HG03442 (cell line): Measurements from ENCODE around the gene SERPINB6.
"Not testable (repeated sequence)": the region's sequence is repeated elsewhere in the genome, so short reads cannot be mapped to it uniquely, and the experiment has no call there.

Experiments used
- ATAC-seq: cut with Tn5 transposase; IDR thresholded peaks from one replicate; pipeline ENCODE4 v1.9.1; 2021; ENCODE audit warnings: mild to moderate bottlenecking, moderate library complexity; ENCODE audit not compliant: unreplicated experiment

SERPINB6 gene

GRCh38 chr6:2971420-2972218, at the start of gene SERPINB6:
Gene SERPINB6, minus strand, starts transcription at chr6:2971567. Its CDS starts 12,235 bp downstream, at chr6:2959332.
- ATAC-seq: no peak

- no peak for ATAC-seq
These were observed 48.5 kb upstream of the SERPINB6 start for GRCh38 chr6:3019749-3020320.

- ATAC-seq: no peak
These were observed 47.7 kb upstream of the SERPINB6 start for GRCh38 chr6:3019065-3019464.

- no peak for ATAC-seq
These were observed 45.9 kb upstream of the SERPINB6 start for GRCh38 chr6:3017304-3017703.

GRCh38 chr6:3016473-3017280, 45.3 kb upstream of the SERPINB6 start:
- ATAC-seq: no peak

GRCh38 chr6:3015144-3015543, 43.8 kb upstream of the SERPINB6 start:
- ATAC-seq: no peak

GRCh38 chr6:3014675-3015066, 43.3 kb upstream of the SERPINB6 start:
- no peak for ATAC-seq

GRCh38 chr6:3013901-3014674, 42.7 kb upstream of the SERPINB6 start:
- ATAC-seq: no peak

- ATAC-seq: no peak
These were observed 42.1 kb upstream of the SERPINB6 start for GRCh38 chr6:3013486-3013885.

GRCh38 chr6:3011592-3011991, 40.2 kb upstream of the SERPINB6 start:
- no peak for ATAC-seq

- ATAC-seq: no peak
These were observed 39.8 kb upstream of the SERPINB6 start for GRCh38 chr6:3011158-3011557.

- ATAC-seq: no peak
These were observed 38.6 kb upstream of the SERPINB6 start for GRCh38 chr6:3009930-3010329.

- ATAC-seq: not testable (repeated sequence)
These were observed 37.4 kb upstream of the SERPINB6 start for GRCh38 chr6:3008712-3009265.

- no peak for ATAC-seq
These were observed 36.2 kb upstream of the SERPINB6 start for GRCh38 chr6:3007571-3007970.

- no peak for ATAC-seq
These were observed 35.1 kb upstream of the SERPINB6 start for GRCh38 chr6:3006476-3006875.

GRCh38 chr6:3005874-3006273, 34.5 kb upstream of the SERPINB6 start:
- no peak for ATAC-seq

- ATAC-seq: no peak
These were observed 33.7 kb upstream of the SERPINB6 start for GRCh38 chr6:3005077-3005476.

- ATAC-seq: not testable (repeated sequence)
These were observed 31.9 kb upstream of the SERPINB6 start for GRCh38 chr6:3003226-3003625.

GRCh38 chr6:3001773-3002293, 30.5 kb upstream of the SERPINB6 start:
- no peak for ATAC-seq

- no peak for ATAC-seq
These were observed 29.9 kb upstream of the SERPINB6 start for GRCh38 chr6:3001146-3001772.
